ENCODE data around the gene OLFML1.

Gene OLFML1

DNA sequence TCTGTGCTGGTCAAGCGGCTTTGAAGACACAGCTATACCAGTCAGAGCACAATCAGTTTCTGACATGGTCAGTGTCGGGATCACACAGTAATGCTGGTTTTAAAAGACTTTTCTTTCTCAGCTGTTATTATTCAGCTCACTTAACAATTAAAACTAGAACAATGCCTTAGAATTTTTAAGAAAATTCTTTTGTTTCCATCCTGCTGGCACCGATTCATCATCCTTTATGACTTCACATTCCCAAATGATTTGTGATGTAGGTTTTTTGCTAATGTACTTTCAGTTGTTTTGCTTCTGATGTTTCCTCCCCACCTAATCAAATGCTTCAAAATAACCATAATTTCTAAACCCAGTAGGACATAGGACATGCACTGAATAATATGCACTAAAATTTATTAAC is 34.5 kb upstream of the OLFML1 start:
- Histone ChIP-seq H3K9me3 (ENCODE audit: low read length) (no peaks in the 10 kb centered on the region), H3K27ac (ENCODE audit: low read depth, low read length) (no peak overlapping the region), H3K4me1 (ENCODE audit: insufficient read depth, low read length) (no peaks in the 10 kb centered on the region), H3K36me3 (ENCODE audit: insufficient read depth, low read length) (no peaks in the 10 kb centered on the region), H3K27me3 (ENCODE audit: control insufficient read depth in 1 of 2, insufficient read depth in 2 of 2, low read length in 2 of 2) (no peaks in the 10 kb centered on the region), H3K4me3 (ENCODE audit: low read depth in 1 of 2, low read length in 2 of 2) (no peak overlapping the region), H3K9ac (ENCODE audit: low read length) (no peak overlapping the region)

DNA sequence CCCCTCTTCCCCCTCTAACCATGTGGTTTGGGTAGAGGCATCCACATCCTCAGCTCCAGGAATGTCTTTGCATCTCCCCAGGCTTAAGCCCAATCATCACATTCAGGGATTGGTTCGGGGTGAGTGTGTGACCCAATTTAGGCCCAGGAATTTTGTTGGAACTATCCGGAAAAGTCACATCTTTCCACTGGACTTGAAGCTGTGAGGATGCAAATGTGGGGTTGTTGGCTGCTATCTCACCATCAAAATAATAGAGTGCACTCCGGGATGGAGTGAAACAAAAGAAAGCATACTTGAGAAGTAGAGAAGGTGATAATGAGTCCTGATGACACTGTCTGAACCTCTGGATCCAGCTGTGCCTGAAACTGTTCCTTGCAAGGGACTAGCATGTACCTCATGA is 33.8 kb upstream of the OLFML1 start:
- Histone ChIP-seq H3K36me3 (ENCODE audit: insufficient read depth, low read length) (no peaks in the 10 kb centered on the region), H3K4me3 (ENCODE audit: low read depth in 1 of 2, low read length in 2 of 2) (no peak overlapping the region), H3K9me3 (ENCODE audit: low read length) (no peaks in the 10 kb centered on the region), H3K27me3 (ENCODE audit: control insufficient read depth in 1 of 2, insufficient read depth in 2 of 2, low read length in 2 of 2) (no peaks in the 10 kb centered on the region), H3K4me1 (ENCODE audit: insufficient read depth, low read length) (no peaks in the 10 kb centered on the region), H3K9ac (ENCODE audit: low read length) (no peak overlapping the region), H3K27ac (ENCODE audit: low read depth, low read length) (no peak overlapping the region)

DNA sequence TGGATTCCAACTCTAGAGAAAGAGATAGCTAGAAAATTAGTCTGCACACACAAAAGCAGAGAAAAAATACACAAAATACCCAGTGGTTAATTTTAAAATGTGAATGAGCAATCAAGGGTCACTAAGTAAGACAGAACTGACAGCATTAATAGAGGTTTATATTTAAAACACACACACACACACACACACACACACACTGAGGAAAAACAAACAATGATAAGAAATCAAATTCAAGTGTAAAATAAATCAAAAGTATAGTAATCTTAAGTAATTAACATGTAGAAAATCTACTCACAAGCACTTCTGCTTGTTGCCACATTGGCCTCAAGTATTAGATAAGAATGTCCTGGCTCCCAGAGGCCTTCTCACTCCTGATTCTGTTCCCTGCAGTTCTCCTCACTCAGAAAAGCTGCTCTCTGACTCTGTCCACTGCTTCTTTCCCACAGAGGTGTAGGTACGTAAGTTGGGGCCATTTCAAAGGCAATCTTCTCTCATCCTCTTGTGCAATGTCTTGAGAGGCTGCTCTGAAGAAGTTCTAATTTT is 33.3 kb upstream of the OLFML1 start:
- Histone ChIP-seq H3K9me3 (ENCODE audit: low read length) (no peaks in the 10 kb centered on the region), H3K4me1 (ENCODE audit: insufficient read depth, low read length) (no peaks in the 10 kb centered on the region), H3K27ac (ENCODE audit: low read depth, low read length) (no peak overlapping the region), H3K4me3 (ENCODE audit: low read depth in 1 of 2, low read length in 2 of 2) (no peak overlapping the region), H3K27me3 (ENCODE audit: control insufficient read depth in 1 of 2, insufficient read depth in 2 of 2, low read length in 2 of 2) (no peaks in the 10 kb centered on the region), H3K9ac (ENCODE audit: low read length) (no peak overlapping the region), H3K36me3 (ENCODE audit: insufficient read depth, low read length) (no peaks in the 10 kb centered on the region)

DNA sequence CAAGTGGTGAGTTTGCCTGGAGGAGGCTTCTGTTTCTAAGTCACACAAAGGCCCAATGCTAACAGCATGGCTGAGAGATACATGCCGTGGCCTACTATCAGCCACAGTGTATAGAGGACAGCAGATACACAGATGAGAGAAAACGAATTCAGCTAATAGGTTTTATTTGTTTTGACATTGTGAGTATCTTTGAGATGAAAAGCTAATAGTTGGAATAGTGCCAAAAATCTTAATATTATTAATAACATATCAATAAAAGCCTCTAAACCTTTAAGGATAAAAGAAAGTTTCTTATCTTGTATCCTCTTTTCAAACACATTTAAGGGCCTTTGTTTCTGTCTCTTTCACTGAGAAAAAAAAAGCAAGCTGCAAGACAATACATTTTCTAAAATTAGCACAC is 30.5 kb upstream of the OLFML1 start:
- no peak overlapping the region for H3K27ac ChIP-seq (ENCODE audit: low read depth, low read length)
- no peaks in the 10 kb centered on the region for H3K9me3 ChIP-seq (ENCODE audit: low read length)
- no peaks in the 10 kb centered on the region for H3K27me3 ChIP-seq (ENCODE audit: control insufficient read depth in 1 of 2, insufficient read depth in 2 of 2, low read length in 2 of 2)
- H3K36me3 ChIP-seq (ENCODE audit: insufficient read depth, low read length) = no peaks in the 10 kb centered on the region
- no peak overlapping the region for H3K9ac ChIP-seq (ENCODE audit: low read length)
- H3K4me3 ChIP-seq (ENCODE audit: low read depth in 1 of 2, low read length in 2 of 2) = no peak overlapping the region
- H3K4me1 ChIP-seq (ENCODE audit: insufficient read depth, low read length) = no peaks in the 10 kb centered on the region

DNA sequence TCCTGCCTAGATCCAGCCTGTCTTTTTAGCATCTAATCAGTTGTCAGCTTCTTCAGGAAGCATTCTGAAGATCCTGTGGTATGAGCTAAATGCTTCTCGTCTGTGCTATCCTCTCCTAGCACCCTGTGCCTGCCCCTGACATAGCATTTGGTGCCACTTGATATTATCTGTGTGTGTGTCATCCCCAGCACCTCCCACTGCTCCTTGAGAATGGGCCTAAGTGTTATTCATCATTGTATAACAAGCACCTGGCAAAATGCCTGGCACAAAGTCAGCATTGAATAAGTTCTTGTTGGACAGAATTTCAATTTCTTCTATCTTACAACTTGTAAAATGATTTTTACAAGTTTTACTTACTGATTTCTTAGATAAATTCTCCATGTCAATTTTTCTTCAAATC is 28.1 kb upstream of the OLFML1 start:
- Histone ChIP-seq H3K9ac (ENCODE audit: low read length) (no peak overlapping the region), H3K36me3 (ENCODE audit: insufficient read depth, low read length) (no peaks in the 10 kb centered on the region), H3K4me3 (ENCODE audit: low read depth in 1 of 2, low read length in 2 of 2) (no peak overlapping the region), H3K9me3 (ENCODE audit: low read length) (no peaks in the 10 kb centered on the region), H3K27ac (ENCODE audit: low read depth, low read length) (no peak overlapping the region), H3K27me3 (ENCODE audit: control insufficient read depth in 1 of 2, insufficient read depth in 2 of 2, low read length in 2 of 2) (no peaks in the 10 kb centered on the region), H3K4me1 (ENCODE audit: insufficient read depth, low read length) (no peaks in the 10 kb centered on the region)

DNA sequence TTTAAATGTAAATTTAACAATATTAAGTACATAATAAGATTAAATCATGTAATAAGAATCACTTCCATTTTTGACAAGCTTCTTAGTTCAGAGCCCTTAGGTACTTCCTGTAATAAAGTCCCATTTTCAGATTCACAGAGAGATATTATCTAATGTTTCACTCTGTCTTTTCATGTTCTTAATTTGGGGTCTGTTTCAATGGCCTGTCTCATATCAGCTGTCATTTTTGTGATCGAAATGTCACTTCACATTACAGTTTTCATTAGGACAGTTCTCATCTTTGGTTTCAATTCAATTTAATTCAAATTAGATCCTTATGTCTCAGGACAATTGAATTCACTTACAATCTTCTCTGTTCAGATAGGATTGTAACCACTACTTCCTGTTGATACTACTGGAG is 22.6 kb upstream of the OLFML1 start:
- no peaks in the 10 kb centered on the region for H3K36me3 ChIP-seq (ENCODE audit: insufficient read depth, low read length)
- H3K27me3 ChIP-seq (ENCODE audit: control insufficient read depth in 1 of 2, insufficient read depth in 2 of 2, low read length in 2 of 2) = no peaks in the 10 kb centered on the region
- no peaks in the 10 kb centered on the region for H3K4me1 ChIP-seq (ENCODE audit: insufficient read depth, low read length)
- no peak overlapping the region for H3K27ac ChIP-seq (ENCODE audit: low read depth, low read length)
- no peaks in the 10 kb centered on the region for H3K9me3 ChIP-seq (ENCODE audit: low read length)
- no peak overlapping the region for H3K4me3 ChIP-seq (ENCODE audit: low read depth in 1 of 2, low read length in 2 of 2)
- H3K9ac ChIP-seq (ENCODE audit: low read length) = no peak overlapping the region

DNA sequence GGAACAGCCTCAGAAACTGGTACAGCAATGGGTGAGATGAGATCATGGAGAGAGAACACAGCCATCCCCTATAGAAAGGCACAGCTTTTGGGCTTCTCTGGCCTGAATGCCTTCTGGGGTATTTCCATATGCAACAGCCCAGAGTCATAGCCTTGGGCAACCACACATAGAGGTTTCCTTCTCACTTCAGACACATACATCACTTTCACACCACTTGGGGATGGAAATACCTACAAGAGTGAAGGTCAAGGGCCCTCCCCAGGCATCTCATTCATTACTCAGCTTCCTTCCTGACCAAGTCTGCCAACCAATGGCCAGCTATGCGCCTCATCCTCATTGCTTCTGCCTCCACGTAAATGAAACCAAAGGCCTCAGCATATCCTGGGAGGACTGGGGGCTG is 17.7 kb upstream of the OLFML1 start:
- Histone ChIP-seq H3K4me1 (ENCODE audit: insufficient read depth, low read length) (no peaks in the 10 kb centered on the region), H3K27ac (ENCODE audit: low read depth, low read length) (no peak overlapping the region)

DNA sequence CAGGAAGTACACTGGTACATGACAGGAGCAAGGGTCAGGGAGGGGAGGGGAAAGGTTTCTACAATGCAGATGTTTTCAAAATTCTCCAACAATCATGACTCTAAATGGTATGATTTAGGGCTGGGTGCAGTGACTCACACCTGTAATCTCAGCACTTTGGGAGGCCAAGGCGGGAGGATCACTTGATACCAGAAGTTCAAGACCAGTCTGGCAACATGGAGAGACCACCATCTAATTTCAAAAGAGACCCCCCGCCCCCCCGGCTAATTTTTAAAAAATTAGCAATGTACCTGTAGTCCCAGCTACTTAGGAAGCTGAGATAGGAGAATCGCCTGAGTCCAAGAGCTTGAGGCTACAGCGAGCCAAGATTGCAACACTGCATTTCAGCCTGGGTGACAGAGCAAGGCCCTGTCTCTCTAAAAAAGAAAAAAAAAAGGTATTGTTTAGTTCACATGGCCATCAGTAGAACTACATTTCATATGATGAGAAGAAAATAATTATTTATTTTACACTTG is 15.9 kb upstream of the OLFML1 start:
- Histone ChIP-seq H3K9me3 (ENCODE audit: low read length) (no peaks in the 10 kb centered on the region), H3K4me3 (ENCODE audit: low read depth in 1 of 2, low read length in 2 of 2) (no peak overlapping the region), H3K4me1 (ENCODE audit: insufficient read depth, low read length) (no peaks in the 10 kb centered on the region), H3K27me3 (ENCODE audit: control insufficient read depth in 1 of 2, insufficient read depth in 2 of 2, low read length in 2 of 2) (no peaks in the 10 kb centered on the region), H3K9ac (ENCODE audit: low read length) (no peak overlapping the region), H3K27ac (ENCODE audit: low read depth, low read length) (no peak overlapping the region), H3K36me3 (ENCODE audit: insufficient read depth, low read length) (no peaks in the 10 kb centered on the region)

More for the DNA sequence above, 17.7 kb upstream of the OLFML1 start:
- Histone ChIP-seq H3K9me3 (ENCODE audit: low read length) (no peaks in the 10 kb centered on the region), H3K4me3 (ENCODE audit: low read depth in 1 of 2, low read length in 2 of 2) (no peak overlapping the region), H3K36me3 (ENCODE audit: insufficient read depth, low read length) (no peaks in the 10 kb centered on the region), H3K27me3 (ENCODE audit: control insufficient read depth in 1 of 2, insufficient read depth in 2 of 2, low read length in 2 of 2) (no peaks in the 10 kb centered on the region), H3K9ac (ENCODE audit: low read length) (no peak overlapping the region)

DNA sequence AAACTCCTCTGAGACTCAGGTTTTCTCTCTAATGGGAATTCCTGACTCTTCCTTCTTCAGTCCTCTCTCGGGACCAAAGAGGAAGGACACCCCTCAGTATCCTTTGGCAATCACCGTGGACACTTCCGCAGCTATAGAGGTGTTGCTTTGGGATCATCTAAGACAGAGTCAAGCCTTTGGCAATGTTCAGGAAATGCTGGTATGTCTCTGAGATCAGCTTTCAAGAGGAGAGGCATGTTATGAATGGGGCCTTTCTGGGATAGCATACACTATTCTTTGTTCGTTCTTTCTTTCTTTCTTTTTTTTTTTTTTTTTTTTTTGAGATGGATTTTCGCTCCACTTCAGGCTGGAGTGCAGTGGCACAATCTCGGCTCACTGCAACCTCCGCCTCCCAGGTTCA is 14.2 kb upstream of the OLFML1 start:
- no peaks in the 10 kb centered on the region for H3K36me3 ChIP-seq (ENCODE audit: insufficient read depth, low read length)
- no peak overlapping the region for H3K27ac ChIP-seq (ENCODE audit: low read depth, low read length)
- H3K4me3 ChIP-seq (ENCODE audit: low read depth in 1 of 2, low read length in 2 of 2) = no peak overlapping the region
- no peaks in the 10 kb centered on the region for H3K9me3 ChIP-seq (ENCODE audit: low read length)
- no peaks in the 10 kb centered on the region for H3K4me1 ChIP-seq (ENCODE audit: insufficient read depth, low read length)
- no peak overlapping the region for H3K9ac ChIP-seq (ENCODE audit: low read length)
- no peaks in the 10 kb centered on the region for H3K27me3 ChIP-seq (ENCODE audit: control insufficient read depth in 1 of 2, insufficient read depth in 2 of 2, low read length in 2 of 2)

DNA sequence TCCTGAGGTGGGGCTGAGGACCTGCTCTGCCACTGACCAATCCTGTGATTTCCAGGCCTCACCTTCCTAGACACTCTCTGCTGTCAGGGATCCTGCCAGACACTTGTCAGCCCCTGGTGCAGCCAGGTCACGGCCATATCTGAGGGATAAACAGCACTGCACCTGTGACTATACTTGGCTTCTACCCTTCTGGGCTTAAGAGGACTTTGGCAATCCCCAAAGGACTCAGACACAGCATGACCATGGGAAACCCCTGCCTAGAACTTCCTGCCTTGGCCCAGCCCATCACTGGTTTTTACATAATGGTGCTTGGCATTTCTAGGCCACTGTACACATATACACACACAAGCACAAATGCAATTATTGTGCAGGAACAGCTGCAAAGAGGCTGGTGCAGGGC is 11.6 kb upstream of the OLFML1 start:
- H3K4me3 ChIP-seq (ENCODE audit: low read depth in 1 of 2, low read length in 2 of 2) = no peak overlapping the region
- no peaks in the 10 kb centered on the region for H3K9me3 ChIP-seq (ENCODE audit: low read length)
- no peak overlapping the region for H3K9ac ChIP-seq (ENCODE audit: low read length)
- H3K36me3 ChIP-seq (ENCODE audit: insufficient read depth, low read length) = no peaks in the 10 kb centered on the region
- H3K27me3 ChIP-seq (ENCODE audit: control insufficient read depth in 1 of 2, insufficient read depth in 2 of 2, low read length in 2 of 2) = no peaks in the 10 kb centered on the region
- no peak overlapping the region for H3K27ac ChIP-seq (ENCODE audit: low read depth, low read length)
- H3K4me1 ChIP-seq (ENCODE audit: insufficient read depth, low read length) = no peaks in the 10 kb centered on the region

DNA sequence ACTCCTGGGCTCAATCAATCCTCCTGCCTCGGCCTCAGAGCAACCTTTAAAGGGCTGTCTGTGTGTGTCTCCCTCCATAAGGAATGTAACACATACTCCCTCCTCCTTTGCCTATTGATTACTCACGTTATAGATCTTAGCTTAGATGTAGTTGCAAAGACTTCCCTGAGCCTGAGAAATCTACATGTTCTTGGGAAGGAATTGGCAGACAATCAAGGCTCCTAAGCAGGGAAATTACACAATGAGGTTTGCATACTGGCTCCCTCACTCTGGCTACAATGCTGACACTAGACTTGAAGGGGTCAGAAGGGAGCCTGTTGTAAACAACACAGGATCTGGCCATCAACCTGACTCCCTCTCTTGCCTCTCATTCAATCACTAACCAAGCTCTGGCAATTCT is 5.2 kb upstream of the OLFML1 start:
- Histone ChIP-seq H3K36me3 (ENCODE audit: insufficient read depth, low read length) (no peaks in the 10 kb centered on the region), H3K27me3 (ENCODE audit: control insufficient read depth in 1 of 2, insufficient read depth in 2 of 2, low read length in 2 of 2) (no peaks in the 10 kb centered on the region), H3K9me3 (ENCODE audit: low read length) (no peaks in the 10 kb centered on the region), H3K4me3 (ENCODE audit: low read depth in 1 of 2, low read length in 2 of 2) (no peak overlapping the region), H3K4me1 (ENCODE audit: insufficient read depth, low read length) (no peaks in the 10 kb centered on the region), H3K9ac (ENCODE audit: low read length) (no peak overlapping the region), H3K27ac (ENCODE audit: low read depth, low read length) (no peak overlapping the region)

DNA sequence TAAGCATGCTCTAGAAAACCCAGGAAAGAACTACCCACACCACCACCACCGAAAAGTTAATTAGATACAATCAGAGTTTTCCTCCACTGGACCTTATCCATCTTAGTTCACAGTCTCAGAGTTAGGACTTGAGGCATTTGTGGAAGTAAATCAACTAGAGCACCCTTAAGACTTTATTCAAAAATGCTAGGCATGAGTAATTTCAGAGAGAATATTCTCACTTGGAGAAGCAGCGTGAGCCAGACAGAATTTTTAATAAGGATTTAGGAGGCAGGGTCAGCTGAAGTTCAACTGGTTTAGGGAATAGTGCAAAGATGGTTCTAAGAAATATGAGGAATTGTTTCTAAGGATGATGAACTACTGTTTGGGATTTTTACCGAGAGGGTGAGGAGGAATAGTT is 1.2 kb upstream of the OLFML1 start:
- Histone ChIP-seq H3K4me1 (ENCODE audit: insufficient read depth, low read length) (no peaks in the 10 kb centered on the region), H3K4me3 (ENCODE audit: low read depth in 1 of 2, low read length in 2 of 2) (no peak overlapping the region), H3K36me3 (ENCODE audit: insufficient read depth, low read length) (no peaks in the 10 kb centered on the region), H3K9ac (ENCODE audit: low read length) (no peak overlapping the region), H3K27ac (ENCODE audit: low read depth, low read length) (no peak overlapping the region), H3K9me3 (ENCODE audit: low read length) (no peaks in the 10 kb centered on the region), H3K27me3 (ENCODE audit: control insufficient read depth in 1 of 2, insufficient read depth in 2 of 2, low read length in 2 of 2) (no peaks in the 10 kb centered on the region)
